ENCODE results near the gene FIS1. TPM values are rescaled to one million over a fixed set of nuclear protein-coding genes. Genes with fewer than 3 reads are reported as not detected.

FIS1 gene
- total and polyA plus RNA-seq, 9 donors: 124 to 178 (median 137) TPM

DNA sequence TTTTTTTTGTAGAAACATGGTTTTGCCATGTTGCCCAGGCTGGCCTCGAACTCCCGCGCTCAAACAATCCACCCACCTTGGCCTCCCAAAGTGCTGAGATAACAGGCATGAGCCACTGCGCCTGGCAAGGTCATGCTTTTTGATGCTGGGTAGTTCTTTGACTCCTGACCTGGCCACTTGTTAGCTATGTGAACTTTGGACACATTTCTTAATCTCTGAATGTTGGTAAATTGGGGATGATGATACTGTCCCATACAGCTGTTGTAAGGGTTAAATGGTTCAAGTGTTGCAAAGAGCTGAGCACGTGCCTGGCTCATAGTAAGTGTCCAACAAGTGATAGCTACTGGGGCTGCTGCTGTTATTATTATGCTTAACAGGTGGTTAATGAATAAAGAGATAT is 24.6 kb downstream of the FIS1 start:
- Histone ChIP-seq H3K4me1 (ENCODE audit: control insufficient read depth, insufficient read depth, low read length) (peaks cover 22% of the 10 kb centered on the region), H3K9me3 (replicated peaks; ENCODE audit: control insufficient read depth, low read depth, low read length) (no peaks in the 10 kb centered on the region), H3K27ac (ENCODE audit: low read length) (no peak overlapping the region), H3K36me3 (ENCODE audit: control insufficient read depth, insufficient read depth, low read length) (peaks cover 37% of the 10 kb centered on the region), H3K27me3 (ENCODE audit: control insufficient read depth, insufficient read depth, low read length) (no peaks in the 10 kb centered on the region), H3K4me3 (ENCODE audit: low read length) (no peak overlapping the region)
- DNase-seq: no peak
- WGBS (ENCODE audit: insufficient coverage): 79% methylated on average over 4 of the region's 5 CpGs

- Histone ChIP-seq H3K4me3 (ENCODE audit: low read length) (peak overlapping the region; percentile 84), H3K27me3 (ENCODE audit: control insufficient read depth, insufficient read depth, low read length) (no peaks in the 10 kb centered on the region), H3K36me3 (ENCODE audit: control insufficient read depth, insufficient read depth, low read length) (peaks cover 28% of the 10 kb centered on the region), H3K4me1 (ENCODE audit: control insufficient read depth, insufficient read depth, low read length) (peaks cover 26% of the 10 kb centered on the region), H3K9me3 (replicated peaks; ENCODE audit: control insufficient read depth, low read depth, low read length) (no peaks in the 10 kb centered on the region), H3K27ac (ENCODE audit: low read length) (peak overlapping the region; percentile 47)
- whole genome bisulfite sequencing (ENCODE audit: insufficient coverage): 18% methylated on average over 11 of the region's 26 CpGs
- DNase-seq: no peak
Measured at GRCh38 chr7:101218236-101219125, 26.4 kb downstream of the FIS1 start.

GRCh38 chr7:101217388-101218235 is 27.3 kb downstream of the FIS1 start, which contains the start of the genes PLOD3 and ZNHIT1:
Gene PLOD3, minus strand, starts transcription at chr7:101217581. Its CDS starts 307 bp downstream, at chr7:101217274.
Gene ZNHIT1, plus strand, starts transcription at chr7:101218165. Its CDS starts 31 bp downstream, at chr7:101218196.
- H3K36me3 ChIP-seq (ENCODE audit: control insufficient read depth, insufficient read depth, low read length): peaks cover 25% of the 10 kb centered on the region
- no peaks in the 10 kb centered on the region for H3K9me3 ChIP-seq (replicated peaks; ENCODE audit: control insufficient read depth, low read depth, low read length)
- under 1% methylated on average over 49 of the region's 57 CpGs for WGBS (ENCODE audit: insufficient coverage)
- peak within 1 kb of the TSS; percentile 93 for H3K27ac ChIP-seq (ENCODE audit: low read length)
- H3K4me3 ChIP-seq (ENCODE audit: low read length): peak within 1 kb of the TSS; percentile 84
- peaks cover 26% of the 10 kb centered on the region for H3K4me1 ChIP-seq (ENCODE audit: control insufficient read depth, insufficient read depth, low read length)
- DNase-seq: peak; percentile 99
- H3K27me3 ChIP-seq (ENCODE audit: control insufficient read depth, insufficient read depth, low read length): no peaks in the 10 kb centered on the region

DNA sequence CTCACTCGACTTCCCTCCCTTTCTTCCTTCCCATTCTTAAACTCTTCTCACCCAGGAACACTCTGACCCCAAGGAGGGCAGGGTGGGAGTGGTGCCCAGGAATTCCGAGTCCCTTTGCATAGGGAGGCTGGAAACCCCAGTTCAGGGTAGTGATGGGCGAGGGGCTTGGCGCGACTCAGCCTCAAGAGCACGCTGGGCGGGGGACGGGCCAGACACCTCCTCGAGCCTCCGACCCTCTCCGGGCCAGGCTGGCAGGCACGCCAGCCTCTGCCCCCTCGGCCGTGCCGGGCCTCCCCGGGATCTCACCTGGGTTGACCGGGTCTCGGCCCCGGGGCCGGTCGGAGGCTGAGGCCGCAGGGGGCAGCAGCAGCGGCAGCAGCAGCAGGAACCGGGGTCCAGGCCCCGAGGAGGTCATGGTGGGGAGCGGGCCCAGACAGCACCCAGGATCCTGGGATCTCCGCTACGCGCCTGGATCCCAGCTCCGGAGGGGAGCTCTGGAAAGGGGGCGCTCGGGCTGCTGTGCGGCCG is 28.0 kb downstream of the FIS1 start:
- Histone ChIP-seq H3K27me3 (ENCODE audit: control insufficient read depth, insufficient read depth, low read length) (no peaks in the 10 kb centered on the region), H3K9me3 (replicated peaks; ENCODE audit: control insufficient read depth, low read depth, low read length) (no peaks in the 10 kb centered on the region), H3K4me3 (ENCODE audit: low read length) (peak overlapping the region; percentile 84), H3K36me3 (ENCODE audit: control insufficient read depth, insufficient read depth, low read length) (peaks cover 29% of the 10 kb centered on the region), H3K4me1 (ENCODE audit: control insufficient read depth, insufficient read depth, low read length) (peaks cover 26% of the 10 kb centered on the region), H3K27ac (ENCODE audit: low read length) (peak overlapping the region; percentile 76)
- under 1% methylated on average over 33 of the region's 34 CpGs for WGBS (ENCODE audit: insufficient coverage)
- peak; percentile 53 for DNase-seq

GRCh38 chr7:101216001-101216859 is 28.7 kb downstream of the FIS1 start:
- DNase-seq: no peak
- Histone ChIP-seq H3K27me3 (ENCODE audit: control insufficient read depth, insufficient read depth, low read length) (no peaks in the 10 kb centered on the region), H3K9me3 (replicated peaks; ENCODE audit: control insufficient read depth, low read depth, low read length) (no peaks in the 10 kb centered on the region), H3K27ac (ENCODE audit: low read length) (peak overlapping the region; percentile 76), H3K4me1 (ENCODE audit: control insufficient read depth, insufficient read depth, low read length) (peaks cover 26% of the 10 kb centered on the region), H3K36me3 (ENCODE audit: control insufficient read depth, insufficient read depth, low read length) (peaks cover 33% of the 10 kb centered on the region), H3K4me3 (ENCODE audit: low read length) (peak overlapping the region; percentile 84)
- 80% methylated on average over 14 of the region's 31 CpGs for WGBS (ENCODE audit: insufficient coverage)

GRCh38 chr7:101212014-101212413 is 32.9 kb downstream of the FIS1 start:
- Histone ChIP-seq H3K27me3 (ENCODE audit: control insufficient read depth, insufficient read depth, low read length) (no peaks in the 10 kb centered on the region), H3K36me3 (ENCODE audit: control insufficient read depth, insufficient read depth, low read length) (peaks cover 65% of the 10 kb centered on the region), H3K4me3 (ENCODE audit: low read length) (no peak overlapping the region), H3K9me3 (replicated peaks; ENCODE audit: control insufficient read depth, low read depth, low read length) (no peaks in the 10 kb centered on the region), H3K4me1 (ENCODE audit: control insufficient read depth, insufficient read depth, low read length) (peaks cover 16% of the 10 kb centered on the region), H3K27ac (ENCODE audit: low read length) (no peak overlapping the region)
- WGBS (ENCODE audit: insufficient coverage): 82% methylated on average over 5 of the region's 8 CpGs
- no peak for DNase-seq

- H3K27ac ChIP-seq (ENCODE audit: low read length): no peak overlapping the region
- 95% methylated on average over 23 of the region's 24 CpGs for WGBS (ENCODE audit: insufficient coverage)
- no peaks in the 10 kb centered on the region for H3K9me3 ChIP-seq (replicated peaks; ENCODE audit: control insufficient read depth, low read depth, low read length)
- no peak overlapping the region for H3K4me3 ChIP-seq (ENCODE audit: low read length)
- peaks cover 65% of the 10 kb centered on the region for H3K36me3 ChIP-seq (ENCODE audit: control insufficient read depth, insufficient read depth, low read length)
- H3K27me3 ChIP-seq (ENCODE audit: control insufficient read depth, insufficient read depth, low read length): no peaks in the 10 kb centered on the region
- peaks cover 12% of the 10 kb centered on the region for H3K4me1 ChIP-seq (ENCODE audit: control insufficient read depth, insufficient read depth, low read length)
- DNase-seq: no peak
Measured at GRCh38 chr7:101211501-101211900, 33.4 kb downstream of the FIS1 start.

DNA sequence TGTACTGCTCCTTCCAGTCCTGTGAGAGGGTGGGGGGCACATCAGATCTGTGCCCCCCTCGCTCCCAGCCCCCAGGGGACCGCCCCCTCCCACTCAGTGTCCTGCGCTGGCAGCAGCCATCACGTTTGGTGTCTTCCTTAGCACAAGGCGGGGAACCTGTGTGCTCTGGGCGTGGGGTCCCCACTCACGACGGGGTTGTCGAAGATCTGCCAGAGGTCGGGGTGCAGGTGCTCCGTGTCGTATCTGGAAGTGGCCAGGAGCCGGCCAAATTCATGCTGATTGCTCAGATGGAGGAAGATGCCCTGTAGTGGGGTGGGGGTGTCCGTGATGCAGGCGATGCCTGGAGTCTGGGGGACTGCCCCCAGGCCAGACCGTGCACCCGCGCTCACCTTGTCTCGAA is 34.7 kb downstream of the FIS1 start:
- Histone ChIP-seq H3K36me3 (ENCODE audit: control insufficient read depth, insufficient read depth, low read length) (peaks cover 63% of the 10 kb centered on the region), H3K27ac (ENCODE audit: low read length) (no peak overlapping the region), H3K9me3 (replicated peaks; ENCODE audit: control insufficient read depth, low read depth, low read length) (no peaks in the 10 kb centered on the region), H3K4me1 (ENCODE audit: control insufficient read depth, insufficient read depth, low read length) (peaks cover 4% of the 10 kb centered on the region), H3K4me3 (ENCODE audit: low read length) (no peak overlapping the region), H3K27me3 (ENCODE audit: control insufficient read depth, insufficient read depth, low read length) (no peaks in the 10 kb centered on the region)
- WGBS (ENCODE audit: insufficient coverage): 93% methylated on average over 18 of the region's 19 CpGs
- DNase-seq: no peak

GRCh38 chr7:101208794-101209193 is 36.1 kb downstream of the FIS1 start:
- DNase-seq: no peak
- Histone ChIP-seq H3K4me3 (ENCODE audit: low read length) (no peak overlapping the region), H3K9me3 (replicated peaks; ENCODE audit: control insufficient read depth, low read depth, low read length) (no peaks in the 10 kb centered on the region), H3K27ac (ENCODE audit: low read length) (no peak overlapping the region), H3K27me3 (ENCODE audit: control insufficient read depth, insufficient read depth, low read length) (peaks cover 4% of the 10 kb centered on the region), H3K36me3 (ENCODE audit: control insufficient read depth, insufficient read depth, low read length) (peaks cover 57% of the 10 kb centered on the region), H3K4me1 (ENCODE audit: control insufficient read depth, insufficient read depth, low read length) (no peaks in the 10 kb centered on the region)
- 89% methylated on average over 14 of the region's 14 CpGs for WGBS (ENCODE audit: insufficient coverage)

Data from muscle of leg (tissue), 11 donors.